ENCODE results near the gene DGKG.

Gene DGKG

GRCh38 chr3:186117521-186118134 lies 244.4 kb downstream of the DGKG start:
- H3K4me1 ChIP-seq (ENCODE audit: control insufficient read depth, insufficient read depth, low read length), result peaks cover 17% of the 10 kb centered on the region

GRCh38 chr3:186115239-186115996 lies 246.6 kb downstream of the DGKG start:
- Histone ChIP-seq H3K4me3 (ENCODE audit: low read depth, low read length) (no peak overlapping the region), H3K36me3 (ENCODE audit: control insufficient read depth, insufficient read depth, low read length) (no peaks in the 10 kb centered on the region), H3K4me1 (ENCODE audit: control insufficient read depth, insufficient read depth, low read length) (peaks cover 14% of the 10 kb centered on the region), H3K27me3 (ENCODE audit: control insufficient read depth, insufficient read depth, low read length) (peaks cover 100% of the 10 kb centered on the region), H3K9ac (ENCODE audit: low read depth, low read length) (no peak overlapping the region), H3K9me3 (ENCODE audit: control insufficient read depth, insufficient read depth, low read length) (no peaks in the 10 kb centered on the region), H3K27ac (ENCODE audit: low read depth, low read length) (no peak overlapping the region)

More at GRCh38 chr3:186117521-186118134, 244.4 kb downstream of the DGKG start:
- Histone ChIP-seq H3K4me3 (ENCODE audit: low read depth, low read length) (no peak overlapping the region), H3K36me3 (ENCODE audit: control insufficient read depth, insufficient read depth, low read length) (no peaks in the 10 kb centered on the region), H3K9me3 (ENCODE audit: control insufficient read depth, insufficient read depth, low read length) (no peaks in the 10 kb centered on the region), H3K27me3 (ENCODE audit: control insufficient read depth, insufficient read depth, low read length) (peaks cover 82% of the 10 kb centered on the region), H3K27ac (ENCODE audit: low read depth, low read length) (no peak overlapping the region), H3K9ac (ENCODE audit: low read depth, low read length) (no peak overlapping the region)

- Histone ChIP-seq H3K27ac (ENCODE audit: low read depth, low read length) (no peak overlapping the region), H3K4me1 (ENCODE audit: control insufficient read depth, insufficient read depth, low read length) (peaks cover 19% of the 10 kb centered on the region; the same call in 1 of the 2 replicates), H3K9ac (ENCODE audit: low read depth, low read length) (no peak overlapping the region), H3K9me3 (ENCODE audit: control insufficient read depth, insufficient read depth, low read length) (no peaks in the 10 kb centered on the region), H3K27me3 (ENCODE audit: control insufficient read depth, insufficient read depth, low read length) (peaks cover 89% of the 10 kb centered on the region), H3K4me3 (ENCODE audit: low read depth, low read length) (no peak overlapping the region), H3K36me3 (ENCODE audit: control insufficient read depth, insufficient read depth, low read length) (no peaks in the 10 kb centered on the region)
Observed at GRCh38 chr3:186110975-186111974, 250.8 kb downstream of the DGKG start.

GRCh38 chr3:186109897-186110803 lies 251.9 kb downstream of the DGKG start:
- no peaks in the 10 kb centered on the region for H3K9me3 ChIP-seq (ENCODE audit: control insufficient read depth, insufficient read depth, low read length)
- peak overlapping the region; percentile 43 for H3K27ac ChIP-seq (ENCODE audit: low read depth, low read length)
- no peaks in the 10 kb centered on the region for H3K36me3 ChIP-seq (ENCODE audit: control insufficient read depth, insufficient read depth, low read length)
- peak overlapping the region; percentile 68 for H3K4me3 ChIP-seq (ENCODE audit: low read depth, low read length)
- peaks cover 19% of the 10 kb centered on the region; the same call in 1 of the 2 replicates for H3K4me1 ChIP-seq (ENCODE audit: control insufficient read depth, insufficient read depth, low read length)
- H3K27me3 ChIP-seq (ENCODE audit: control insufficient read depth, insufficient read depth, low read length), result peaks cover 89% of the 10 kb centered on the region
- H3K9ac ChIP-seq (ENCODE audit: low read depth, low read length), result no peak overlapping the region

- Histone ChIP-seq H3K9ac (ENCODE audit: low read depth, low read length) (no peak within 1 kb of the TSS), H3K9me3 (ENCODE audit: control insufficient read depth, insufficient read depth, low read length) (no peaks in the 10 kb centered on the region), H3K4me3 (ENCODE audit: low read depth, low read length) (peak within 1 kb of the TSS; percentile 72), H3K36me3 (ENCODE audit: control insufficient read depth, insufficient read depth, low read length) (no peaks in the 10 kb centered on the region), H3K27ac (ENCODE audit: low read depth, low read length) (peak within 1 kb of the TSS; percentile 84), H3K4me1 (ENCODE audit: control insufficient read depth, insufficient read depth, low read length) (peaks cover 20% of the 10 kb centered on the region; the same call in 1 of the 2 replicates), H3K27me3 (ENCODE audit: control insufficient read depth, insufficient read depth, low read length) (peaks cover 88% of the 10 kb centered on the region)
Observed at GRCh38 chr3:186108941-186109865, 252.8 kb downstream of the DGKG start, which contains the start of gene ETV5. TSS of gene ETV5 (minus strand) at chr3:186109089. CDS start at chr3:186105868, 3,221 bp downstream.

- H3K4me3 ChIP-seq (ENCODE audit: low read depth, low read length), result peak overlapping the region; percentile 72
- no peak overlapping the region for H3K9ac ChIP-seq (ENCODE audit: low read depth, low read length)
- peaks cover 27% of the 10 kb centered on the region for H3K4me1 ChIP-seq (ENCODE audit: control insufficient read depth, insufficient read depth, low read length)
- no peaks in the 10 kb centered on the region for H3K9me3 ChIP-seq (ENCODE audit: control insufficient read depth, insufficient read depth, low read length)
- H3K27me3 ChIP-seq (ENCODE audit: control insufficient read depth, insufficient read depth, low read length), result peaks cover 88% of the 10 kb centered on the region
- no peaks in the 10 kb centered on the region for H3K36me3 ChIP-seq (ENCODE audit: control insufficient read depth, insufficient read depth, low read length)
- H3K27ac ChIP-seq (ENCODE audit: low read depth, low read length), result peak overlapping the region; percentile 84
Observed at GRCh38 chr3:186108106-186108940, 253.7 kb downstream of the DGKG start.

GRCh38 chr3:186107215-186108105 lies 254.6 kb downstream of the DGKG start:
- H3K4me1 ChIP-seq (ENCODE audit: control insufficient read depth, insufficient read depth, low read length), result peaks cover 27% of the 10 kb centered on the region
- H3K9ac ChIP-seq (ENCODE audit: low read depth, low read length), result no peak overlapping the region
- peak overlapping the region; percentile 84 for H3K27ac ChIP-seq (ENCODE audit: low read depth, low read length)
- no peaks in the 10 kb centered on the region for H3K9me3 ChIP-seq (ENCODE audit: control insufficient read depth, insufficient read depth, low read length)
- peaks cover 88% of the 10 kb centered on the region for H3K27me3 ChIP-seq (ENCODE audit: control insufficient read depth, insufficient read depth, low read length)
- no peaks in the 10 kb centered on the region for H3K36me3 ChIP-seq (ENCODE audit: control insufficient read depth, insufficient read depth, low read length)
- H3K4me3 ChIP-seq (ENCODE audit: low read depth, low read length), result peak overlapping the region; percentile 72

- Histone ChIP-seq H3K36me3 (ENCODE audit: control insufficient read depth, insufficient read depth, low read length) (no peaks in the 10 kb centered on the region), H3K27ac (ENCODE audit: low read depth, low read length) (no peak overlapping the region), H3K4me3 (ENCODE audit: low read depth, low read length) (no peak overlapping the region), H3K4me1 (ENCODE audit: control insufficient read depth, insufficient read depth, low read length) (peaks cover 23% of the 10 kb centered on the region), H3K27me3 (ENCODE audit: control insufficient read depth, insufficient read depth, low read length) (peaks cover 86% of the 10 kb centered on the region), H3K9me3 (ENCODE audit: control insufficient read depth, insufficient read depth, low read length) (no peaks in the 10 kb centered on the region), H3K9ac (ENCODE audit: low read depth, low read length) (no peak overlapping the region)
Observed at GRCh38 chr3:186105543-186105942, 256.5 kb downstream of the DGKG start.
